ENCODE measurements around the gene ACSL1. TPM values are rescaled to one million over a fixed set of nuclear protein-coding genes. Genes with fewer than 3 reads are reported as not detected.

ACSL1 gene
- polyA plus RNA-seq, 1 experiment: 8.1 TPM

GRCh38 chr4:184734758-184735157 lies 91.0 kb downstream of the ACSL1 start:
- DNase-seq (ENCODE audit: low read depth): no peak
- no peak overlapping the region; the same call in 1 of the 2 replicates for H3K4me3 ChIP-seq (ENCODE audit: low read depth, low read length)
- TF ChIP-seq CTCF (IDR thresholded peaks at IDR 0.05; ENCODE audit: insufficient read depth, low read depth, low read length): no peak
- POLR2A ChIA-PET: interaction anchor here (0.5 to 0.7 kb wide), 3 partner anchors 23 to 111 kb away, joined by 3 to 16 read pairs (median 5); no protein-coding TSS in a partner anchor
- H3K27me3 ChIP-seq (ENCODE audit: control insufficient read depth, insufficient read depth, low read length): no peaks in the 10 kb centered on the region
- H3K36me3 ChIP-seq (ENCODE audit: control insufficient read depth, insufficient read depth, low read length): no peaks in the 10 kb centered on the region
- CTCF ChIA-PET: interaction anchor here (1.3 to 1.5 kb wide), 3 partner anchors 11 to 87 kb away, joined by 3 to 4 read pairs (median 4); no protein-coding TSS in a partner anchor

GRCh38 chr4:184733654-184734524 lies 91.9 kb downstream of the ACSL1 start, which contains the start of gene CENPU:
CENPU (minus strand) TSS chr4:184734096; CDS start chr4:184734062, 34 bp downstream.
- ChIA-PET CTCF (interaction anchor here (1.0 to 1.8 kb wide), 5 partner anchors 11 to 470 kb away, joined by 3 to 5 read pairs (median 4); no protein-coding TSS in a partner anchor), POLR2A (interaction anchor here (0.5 to 0.7 kb wide), 5 partner anchors 22 to 110 kb away, joined by 3 to 16 read pairs (median 5); no protein-coding TSS in a partner anchor)
- peak; percentile 77 for DNase-seq (ENCODE audit: low read depth)
- no peak for TF ChIP-seq CTCF (IDR thresholded peaks at IDR 0.05; ENCODE audit: insufficient read depth, low read depth, low read length)
- no peaks in the 10 kb centered on the region for H3K36me3 ChIP-seq (ENCODE audit: control insufficient read depth, insufficient read depth, low read length)
- H3K4me3 ChIP-seq (ENCODE audit: low read depth, low read length): peak within 1 kb of the TSS; percentile 85
- H3K27me3 ChIP-seq (ENCODE audit: control insufficient read depth, insufficient read depth, low read length): no peaks in the 10 kb centered on the region

GRCh38 chr4:184732126-184732525 lies 93.6 kb downstream of the ACSL1 start:
- ChIA-PET CTCF (interaction anchor here (1.8 kb wide), 1 partner anchor 468 kb away, joined by 5 read pairs; no protein-coding TSS in a partner anchor), POLR2A (no interaction called here)
- H3K27me3 ChIP-seq (ENCODE audit: control insufficient read depth, insufficient read depth, low read length): no peaks in the 10 kb centered on the region
- no peak for DNase-seq (ENCODE audit: low read depth)
- no peak overlapping the region; the same call in 1 of the 2 replicates for H3K4me3 ChIP-seq (ENCODE audit: low read depth, low read length)
- TF ChIP-seq CTCF (IDR thresholded peaks at IDR 0.05; ENCODE audit: insufficient read depth, low read depth, low read length): no peak
- no peaks in the 10 kb centered on the region for H3K36me3 ChIP-seq (ENCODE audit: control insufficient read depth, insufficient read depth, low read length)

- CTCF ChIA-PET: interaction anchor here (0.6 kb wide), 1 partner anchor 8 kb away, joined by 4 read pairs; no protein-coding TSS in a partner anchor
- Histone ChIP-seq H3K4me3 (ENCODE audit: low read depth, low read length) (no peak overlapping the region), H3K27me3 (ENCODE audit: control insufficient read depth, insufficient read depth, low read length) (no peaks in the 10 kb centered on the region), H3K36me3 (ENCODE audit: control insufficient read depth, insufficient read depth, low read length) (no peaks in the 10 kb centered on the region)
- POLR2A ChIA-PET: no interaction called here
- TF ChIP-seq CTCF (IDR thresholded peaks at IDR 0.05; ENCODE audit: insufficient read depth, low read depth, low read length): no peak
- DNase-seq (ENCODE audit: low read depth): no peak
Observed at GRCh38 chr4:184731056-184731455, 94.7 kb downstream of the ACSL1 start.

GRCh38 chr4:184729946-184730345 lies 95.8 kb downstream of the ACSL1 start:
- H3K4me3 ChIP-seq (ENCODE audit: low read depth, low read length): no peak overlapping the region
- POLR2A ChIA-PET: no interaction called here

More at GRCh38 chr4:184729946-184730345, 95.8 kb downstream of the ACSL1 start:
- no peaks in the 10 kb centered on the region for H3K36me3 ChIP-seq (ENCODE audit: control insufficient read depth, insufficient read depth, low read length)
- DNase-seq (ENCODE audit: low read depth): no peak
- CTCF ChIA-PET: no interaction called here
- no peaks in the 10 kb centered on the region for H3K27me3 ChIP-seq (ENCODE audit: control insufficient read depth, insufficient read depth, low read length)
- no peak for TF ChIP-seq CTCF (IDR thresholded peaks at IDR 0.05; ENCODE audit: insufficient read depth, low read depth, low read length)

Measured in BJ (cell line).